HG03108 (cell line): ENCODE results near the gene CCDC40.
"Not testable (repeated sequence)": the region's sequence is repeated elsewhere in the genome, so short reads cannot be mapped to it uniquely, and the experiment has no call there.

Experiments used
- ATAC-seq: cut with Tn5 transposase; IDR thresholded peaks from one replicate; pipeline ENCODE4 v1.9.1; 2021; ENCODE audit warnings: moderate library complexity; ENCODE audit not compliant: unreplicated experiment

Gene CCDC40

GRCh38 chr17:80072410-80072809 is 36.0 kb downstream of the CCDC40 start:
- no peak for ATAC-seq

DNA sequence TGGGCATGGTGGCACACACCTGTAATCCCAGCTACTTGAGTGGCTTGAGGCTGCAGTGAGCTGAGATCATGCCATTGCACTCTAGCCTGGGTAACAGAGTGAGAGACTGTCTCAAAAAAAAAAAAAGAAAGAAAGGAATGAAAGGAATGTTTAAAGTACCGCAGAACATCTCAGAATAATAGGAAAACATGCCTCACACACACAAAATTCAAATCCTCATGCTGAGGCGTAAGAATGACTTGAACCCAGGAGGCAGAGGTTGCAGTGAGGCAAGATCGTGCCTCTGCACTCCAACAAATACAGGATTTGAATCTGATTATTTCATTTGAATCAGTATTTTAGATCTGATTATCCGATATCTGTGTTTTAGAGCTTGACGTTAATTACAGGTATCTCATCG is 43.6 kb downstream of the CCDC40 start:
- ATAC-seq, result no peak

DNA sequence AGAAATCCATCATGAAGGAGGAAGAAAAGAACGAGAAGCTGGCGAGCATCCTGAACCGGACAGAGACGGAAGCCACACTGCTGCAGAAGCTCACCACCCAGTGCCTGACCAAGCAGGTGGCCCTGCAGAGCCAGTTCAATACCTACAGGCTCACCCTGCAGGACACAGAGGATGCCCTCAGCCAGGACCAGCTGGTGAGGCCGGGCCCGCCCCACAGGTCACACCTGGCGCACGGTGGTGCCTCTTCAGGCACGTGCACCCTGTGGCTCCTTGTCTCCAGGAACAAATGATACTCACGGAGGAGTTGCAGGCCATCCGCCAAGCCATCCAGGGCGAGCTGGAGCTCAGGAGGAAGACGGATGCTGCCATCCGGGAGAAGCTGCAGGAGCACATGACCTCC is 45.2 kb downstream of the CCDC40 start:
- no peak for ATAC-seq

GRCh38 chr17:80082403-80083135 is 46.1 kb downstream of the CCDC40 start:
- no peak for ATAC-seq

GRCh38 chr17:80083136-80083661 is 46.8 kb downstream of the CCDC40 start:
- ATAC-seq, result no peak

DNA sequence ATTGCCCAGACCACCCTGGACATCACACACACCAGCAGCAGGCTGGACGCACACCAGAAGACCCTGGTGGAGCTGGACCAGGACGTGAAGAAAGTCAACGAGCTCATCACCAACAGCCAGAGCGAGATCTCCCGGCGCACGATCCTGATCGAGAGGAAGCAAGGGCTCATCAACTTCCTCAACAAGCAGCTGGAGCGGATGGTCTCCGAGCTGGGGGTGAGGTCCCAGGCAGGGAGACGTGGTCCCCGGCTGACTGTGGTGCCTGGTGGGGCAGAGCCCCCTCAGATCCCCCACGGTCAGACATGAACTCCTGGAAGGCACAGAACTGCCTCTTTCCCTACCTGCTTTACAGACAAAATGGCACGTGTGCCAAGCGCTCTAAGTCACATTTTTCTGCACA is 48.3 kb downstream of the CCDC40 start:
- no peak for ATAC-seq

GRCh38 chr17:80086081-80086480 is 49.6 kb downstream of the CCDC40 start:
- no peak for ATAC-seq

DNA sequence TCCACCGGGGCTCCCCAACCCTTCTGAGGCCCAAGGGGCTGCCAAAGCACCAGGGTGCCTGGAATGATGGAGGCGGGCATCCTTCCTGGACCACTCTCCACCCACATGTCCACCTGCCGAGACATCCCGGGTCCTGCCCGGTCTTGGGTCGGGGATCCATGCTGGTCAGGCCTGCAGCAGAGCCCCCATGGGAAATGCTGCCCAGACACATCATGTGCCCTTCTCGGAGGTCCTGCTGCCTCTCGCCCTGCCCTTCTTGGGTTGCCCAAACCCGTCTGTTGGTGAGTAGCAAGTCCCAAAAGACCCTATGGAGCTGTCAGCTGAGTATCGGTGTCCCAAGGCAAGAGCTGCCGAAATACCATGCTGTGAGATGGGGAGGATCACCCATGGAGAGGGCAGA is 50.2 kb downstream of the CCDC40 start:
- ATAC-seq, result no peak

DNA sequence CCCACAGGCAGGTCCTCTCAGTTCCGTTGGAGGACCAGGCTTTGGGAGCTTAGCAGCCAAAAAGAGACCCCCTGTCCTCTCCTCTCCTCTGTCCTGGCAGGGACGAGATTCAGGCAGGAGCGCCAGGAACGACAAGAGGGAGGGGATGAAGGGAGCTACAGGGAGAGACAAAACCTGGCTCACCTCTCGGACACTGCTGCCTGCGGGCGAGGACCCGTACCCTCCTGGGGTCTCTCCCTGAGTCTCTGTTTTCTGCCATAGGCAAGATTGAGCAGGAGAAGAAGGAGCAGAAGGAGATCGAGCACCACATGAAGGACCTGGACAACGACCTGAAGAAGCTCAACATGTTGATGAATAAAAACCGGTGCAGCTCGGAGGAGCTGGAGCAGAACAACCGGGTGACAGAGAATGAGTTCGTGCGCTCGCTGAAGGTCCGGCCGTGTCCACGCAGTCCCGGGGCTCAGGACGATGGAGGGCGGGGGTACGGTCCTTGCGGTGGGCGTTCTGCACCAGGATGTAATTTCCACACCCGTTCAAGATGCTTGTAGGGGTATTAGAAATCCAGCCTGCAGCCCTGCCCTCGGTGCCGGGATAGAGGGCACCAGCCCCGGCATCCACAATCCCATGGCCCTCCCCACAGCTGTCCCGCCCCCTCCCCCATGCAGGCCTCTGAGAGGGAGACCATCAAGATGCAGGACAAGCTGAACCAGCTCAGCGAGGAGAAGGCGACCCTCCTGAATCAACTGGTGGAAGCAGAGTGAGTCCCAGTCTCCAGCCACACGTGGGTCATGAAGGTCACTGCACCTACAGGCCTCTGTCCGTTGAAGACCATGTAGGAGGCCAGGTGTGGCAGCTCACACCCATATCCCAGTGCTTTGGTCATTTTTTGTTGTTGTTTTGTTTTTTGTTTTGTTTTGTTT is 51.2 kb downstream of the CCDC40 start:
- ATAC-seq, result no peak

DNA sequence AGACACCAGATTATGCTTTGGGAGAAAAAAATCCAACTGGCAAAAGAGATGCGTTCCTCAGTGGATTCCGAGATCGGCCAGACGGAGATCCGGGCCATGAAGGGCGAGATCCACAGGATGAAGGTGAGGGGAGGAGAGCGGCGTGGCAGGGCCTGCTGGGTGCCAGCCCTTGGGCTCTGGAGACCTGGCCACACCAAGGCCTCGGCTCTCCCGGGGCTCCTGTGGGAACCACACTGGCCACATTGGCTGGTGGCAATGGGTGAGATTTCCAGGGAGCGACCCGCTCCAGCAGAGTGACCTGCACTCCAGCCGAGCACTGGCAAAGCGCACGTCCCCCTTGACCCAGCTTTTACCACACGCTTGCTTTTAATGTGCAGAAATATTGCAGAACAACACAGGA is 53.3 kb downstream of the CCDC40 start:
- no peak for ATAC-seq

DNA sequence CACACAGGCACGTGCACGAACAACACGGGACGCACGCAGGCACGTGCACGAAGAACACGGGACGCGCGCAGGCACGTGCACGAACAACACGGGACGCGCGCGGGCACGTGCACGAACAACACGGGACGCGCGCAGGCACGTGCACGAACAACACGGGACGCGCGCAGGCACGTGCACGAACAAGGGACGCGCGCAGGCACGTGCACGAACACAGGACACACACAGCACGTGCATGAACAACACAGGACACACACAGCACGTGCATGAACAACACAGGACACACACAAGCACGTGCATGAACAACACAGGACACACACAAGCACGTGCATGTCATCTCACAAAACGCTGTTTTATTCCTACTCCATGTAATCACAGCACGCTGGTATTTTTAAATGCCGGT is 53.7 kb downstream of the CCDC40 start:
- not testable (repeated sequence) for ATAC-seq

GRCh38 chr17:80091376-80091775 is 54.9 kb downstream of the CCDC40 start:
- ATAC-seq, result no peak

DNA sequence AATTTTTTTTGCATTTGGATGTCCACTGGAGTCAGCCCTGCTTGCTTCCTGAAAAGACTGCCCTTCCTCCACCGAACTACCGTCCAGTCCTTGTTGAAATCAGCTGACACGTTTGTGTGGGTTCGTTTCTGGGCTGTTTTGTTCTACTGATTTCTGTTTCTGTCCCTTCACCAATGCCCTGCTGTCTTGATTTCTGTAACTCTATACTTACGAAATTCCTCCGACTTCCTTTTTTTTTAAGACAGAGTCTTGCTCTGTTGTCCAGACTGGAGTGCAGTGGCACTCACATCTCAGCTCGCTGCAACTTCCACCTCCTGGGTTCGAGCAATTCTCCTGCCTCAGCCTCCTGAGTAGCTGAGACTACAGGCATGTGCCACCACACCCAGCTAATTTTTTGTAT is 56.5 kb downstream of the CCDC40 start:
- no peak for ATAC-seq

DNA sequence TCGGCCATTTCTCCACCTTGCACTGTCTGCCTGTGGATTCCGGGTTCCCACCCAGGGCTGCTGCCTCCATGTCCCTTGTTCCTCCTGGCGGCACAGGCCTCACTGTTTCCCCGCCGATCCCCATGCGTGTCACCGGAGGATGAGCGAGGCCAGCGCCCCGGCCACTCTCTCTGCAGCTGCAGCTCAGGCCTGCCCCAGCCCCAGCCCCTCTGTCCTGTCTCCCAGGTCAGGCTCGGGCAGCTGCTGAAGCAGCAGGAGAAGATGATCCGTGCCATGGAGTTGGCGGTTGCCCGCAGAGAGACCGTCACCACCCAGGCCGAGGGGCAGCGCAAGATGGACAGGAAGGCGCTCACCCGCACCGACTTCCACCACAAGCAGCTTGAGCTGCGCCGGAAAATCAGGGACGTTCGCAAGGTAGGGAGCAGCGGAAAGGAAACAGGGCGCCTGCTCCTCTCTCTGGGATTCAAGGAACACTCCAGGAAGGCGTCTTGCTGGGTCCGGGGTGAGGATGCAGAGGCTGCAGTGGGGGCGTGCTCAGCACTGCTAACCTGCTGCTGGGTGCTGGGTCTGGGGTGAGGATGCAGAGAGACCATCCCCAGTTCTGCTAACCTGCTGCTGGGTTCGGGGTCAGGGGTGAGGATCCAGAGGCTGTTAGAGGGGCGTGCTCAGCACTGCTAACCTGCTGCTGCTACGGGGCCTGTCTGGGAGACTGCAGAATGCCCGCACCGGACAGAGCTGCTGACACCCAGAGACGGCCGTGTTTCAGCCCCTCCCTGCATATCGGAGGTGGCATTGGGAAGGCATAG is 58.8 kb downstream of the CCDC40 start:
- ATAC-seq, result no peak

DNA sequence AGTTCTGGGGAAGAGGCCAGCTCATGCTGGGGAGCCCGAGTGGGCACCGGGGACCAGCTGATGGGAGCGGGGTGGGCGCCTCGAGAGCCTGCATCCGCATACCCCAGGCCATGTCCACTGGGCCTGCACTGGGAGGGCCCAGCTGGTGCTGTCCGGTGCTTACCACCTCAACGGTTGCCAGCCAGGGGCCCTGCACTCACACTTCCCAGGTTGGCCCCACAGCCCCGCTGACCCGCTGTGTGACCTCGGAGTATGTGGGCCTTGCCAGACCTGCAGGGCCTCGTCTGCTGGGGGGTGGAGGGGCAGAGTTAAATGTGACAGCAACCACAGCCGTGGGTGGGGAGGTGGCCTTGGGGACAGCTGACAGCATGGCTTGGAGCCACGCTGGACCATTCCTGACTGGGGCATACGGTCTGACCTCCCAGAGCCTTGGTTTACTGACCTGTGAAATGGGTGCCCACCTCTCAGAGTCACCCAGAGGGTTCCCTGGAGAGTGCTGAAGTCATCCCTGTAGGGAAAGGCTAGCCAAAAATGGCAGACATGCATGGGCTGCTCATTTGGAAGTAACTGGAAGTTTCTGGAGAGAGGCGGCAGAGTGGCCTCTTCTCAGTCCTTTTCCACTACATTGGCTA is 59.5 kb downstream of the CCDC40 start:
- no peak for ATAC-seq

DNA sequence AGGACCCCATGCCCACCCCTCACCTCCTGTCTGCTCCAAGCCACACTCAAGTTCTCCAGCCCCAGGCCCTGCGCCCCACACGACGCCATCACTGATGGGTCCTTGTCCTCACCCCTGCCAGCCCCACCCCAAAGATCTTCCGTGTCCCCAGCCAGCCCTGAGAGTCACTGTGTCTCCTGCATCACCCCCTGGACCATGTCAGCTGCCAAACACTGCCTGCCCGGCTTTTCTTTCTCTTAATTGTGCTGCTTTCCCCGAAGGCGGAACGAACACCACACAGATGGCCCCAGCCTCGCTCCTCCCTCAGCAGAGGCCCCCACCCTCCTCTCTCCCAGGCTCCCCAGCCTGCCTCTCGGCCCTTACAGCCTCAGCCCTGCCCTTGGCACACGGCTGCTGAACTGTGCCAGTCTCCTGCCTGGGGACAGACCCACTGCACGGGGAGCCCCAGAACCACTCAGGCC is 60.1 kb downstream of the CCDC40 start:
- no peak for ATAC-seq

DNA sequence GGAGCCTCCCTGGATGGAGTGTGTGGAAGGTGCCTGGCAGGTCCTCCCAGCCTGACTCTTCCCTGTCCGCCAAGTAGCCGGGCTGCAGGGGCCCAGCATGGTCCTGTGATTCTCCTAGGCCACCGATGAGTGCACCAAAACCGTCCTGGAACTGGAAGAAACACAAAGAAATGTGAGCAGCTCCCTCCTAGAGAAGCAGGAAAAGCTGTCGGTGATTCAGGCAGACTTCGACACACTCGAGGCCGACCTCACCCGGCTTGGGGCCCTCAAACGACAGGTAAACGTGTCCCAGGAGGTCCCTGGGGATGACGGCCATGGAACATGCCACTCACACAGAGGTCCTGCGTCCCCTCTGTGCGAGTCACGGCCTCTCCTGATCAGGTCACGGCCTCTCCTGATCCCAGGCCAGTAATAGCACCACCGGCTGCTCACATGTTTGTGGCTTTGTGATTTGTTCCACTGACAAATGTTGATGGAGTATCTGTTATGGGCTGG is 60.7 kb downstream of the CCDC40 start:
- ATAC-seq, result no peak

- ATAC-seq, result no peak
Observed at GRCh38 chr17:80097844-80098691, 61.6 kb downstream of the CCDC40 start.

GRCh38 chr17:80099291-80100034 is 63.0 kb downstream of the CCDC40 start:
- no peak for ATAC-seq
